ENCODE measurements around the gene PGAM5. TPM values are rescaled to one million over a fixed set of nuclear protein-coding genes. Genes with fewer than 3 reads are reported as not detected.

PGAM5 gene
- total RNA-seq (10 to 100 TPM; 11.0 to 32.4 TPM), polyA plus RNA-seq (10 to 100 TPM; 22.4 to 23.9 TPM)
- long read RNA-seq, donor 1, partial matches to known transcripts, result 0 of 1 reads
- long read RNA-seq, donor 1, other reads (novel, unspliced or antisense), result 0 of 1 reads
- long read RNA-seq, donor 2, partial matches to known transcripts, result 0 of 2 reads
- long read RNA-seq, donor 2, other reads (novel, unspliced or antisense), result 0 of 2 reads
- long read RNA-seq, donor 3, partial matches to known transcripts, result 0 of 1 reads
- long read RNA-seq, donor 3, other reads (novel, unspliced or antisense), result 0 of 1 reads
- long read RNA-seq, donor 4, partial matches to known transcripts, result 0 of 2 reads
- long read RNA-seq, donor 4, other reads (novel, unspliced or antisense), result 0 of 2 reads
- long read RNA-seq, donor 5, partial matches to known transcripts, result 0 of 1 reads
- long read RNA-seq, donor 5, other reads (novel, unspliced or antisense), result 0 of 1 reads

- Histone ChIP-seq H3K27me3 (ENCODE audit: control insufficient read depth in 3 of 3, insufficient read depth in 3 of 3, low read length in 2 of 3) (no peaks in the 10 kb centered on the region), H3K9ac (ENCODE audit: insufficient read depth in 1 of 2, low read length in 2 of 2) (peak within 1 kb of the TSS in 1 of 2 donors; percentile 63), H3K4me1 (ENCODE audit: control insufficient read depth in 5 of 5, insufficient read depth in 5 of 5, low read length in 5 of 5) (peaks cover 0 to 14% (median 0%) of the 10 kb centered on the region in 5 donors), H3K27ac (ENCODE audit: low read depth in 1 of 2, low read length in 1 of 2) (peak within 1 kb of the TSS; percentile 50 to 73), H3K4me3 (peak within 1 kb of the TSS; percentile 93), H3K36me3 (ENCODE audit: control insufficient read depth in 4 of 4, insufficient read depth in 4 of 4, low read length in 4 of 4) (peaks cover 0 to 9% (median 6%) of the 10 kb centered on the region in 4 donors), H3K9me3 (ENCODE audit: control insufficient read depth in 4 of 4, insufficient read depth in 3 of 4, low read length in 3 of 4) (peaks cover 0 to 4% (median 0%) of the 10 kb centered on the region in 4 donors)
- ATAC-seq (ENCODE audit: insufficient read depth, low FRiP score), result peak; percentile 95
- 0% methylated on average over 78 to 94 of the region's 94 CpGs for WGBS, 2 donors
- TF ChIP-seq, protein P1, sequence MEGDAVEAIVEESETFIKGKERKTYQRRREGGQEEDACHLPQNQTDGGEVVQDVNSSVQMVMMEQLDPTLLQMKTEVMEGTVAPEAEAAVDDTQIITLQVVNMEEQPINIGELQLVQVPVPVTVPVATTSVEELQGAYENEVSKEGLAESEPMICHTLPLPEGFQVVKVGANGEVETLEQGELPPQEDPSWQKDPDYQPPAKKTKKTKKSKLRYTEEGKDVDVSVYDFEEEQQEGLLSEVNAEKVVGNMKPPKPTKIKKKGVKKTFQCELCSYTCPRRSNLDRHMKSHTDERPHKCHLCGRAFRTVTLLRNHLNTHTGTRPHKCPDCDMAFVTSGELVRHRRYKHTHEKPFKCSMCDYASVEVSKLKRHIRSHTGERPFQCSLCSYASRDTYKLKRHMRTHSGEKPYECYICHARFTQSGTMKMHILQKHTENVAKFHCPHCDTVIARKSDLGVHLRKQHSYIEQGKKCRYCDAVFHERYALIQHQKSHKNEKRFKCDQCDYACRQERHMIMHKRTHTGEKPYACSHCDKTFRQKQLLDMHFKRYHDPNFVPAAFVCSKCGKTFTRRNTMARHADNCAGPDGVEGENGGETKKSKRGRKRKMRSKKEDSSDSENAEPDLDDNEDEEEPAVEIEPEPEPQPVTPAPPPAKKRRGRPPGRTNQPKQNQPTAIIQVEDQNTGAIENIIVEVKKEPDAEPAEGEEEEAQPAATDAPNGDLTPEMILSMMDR (IDR thresholded peaks at IDR 0.05; ENCODE audit: control extremely low read depth, extremely low read depth), result no peak
- DNase-seq, result peak; percentile 82 to 88 (median 82)
Measured at GRCh38 chr12:132710405-132711079, at the start of gene PGAM5. Gene PGAM5, plus strand, starts transcription at chr12:132710842. Its CDS starts 35 bp downstream, at chr12:132710877.

GRCh38 chr12:132660996-132661395 is 49.6 kb upstream of the PGAM5 start:
- Histone ChIP-seq H3K36me3 (ENCODE audit: control insufficient read depth in 4 of 4, insufficient read depth in 4 of 4, low read length in 4 of 4) (peaks cover 17 to 70% (median 65%) of the 10 kb centered on the region in 4 donors), H3K4me3 (no peak overlapping the region), H3K27me3 (ENCODE audit: control insufficient read depth in 3 of 3, insufficient read depth in 3 of 3, low read length in 2 of 3) (no peaks in the 10 kb centered on the region), H3K9ac (ENCODE audit: insufficient read depth in 1 of 2, low read length in 2 of 2) (no peak overlapping the region), H3K9me3 (ENCODE audit: control insufficient read depth in 4 of 4, insufficient read depth in 3 of 4, low read length in 3 of 4) (no peaks in the 10 kb centered on the region), H3K4me1 (ENCODE audit: control insufficient read depth in 5 of 5, insufficient read depth in 5 of 5, low read length in 5 of 5) (no peaks in the 10 kb centered on the region), H3K27ac (ENCODE audit: low read depth in 1 of 2, low read length in 1 of 2) (no peak overlapping the region)
- no peak for DNase-seq
- no peak for ATAC-seq (ENCODE audit: insufficient read depth, low FRiP score)
- 66 to 84% methylated on average over 11 of the region's 11 CpGs for WGBS, 2 donors
- TF ChIP-seq, protein P1 (IDR thresholded peaks at IDR 0.05; ENCODE audit: control extremely low read depth, extremely low read depth), result no peak

DNA sequence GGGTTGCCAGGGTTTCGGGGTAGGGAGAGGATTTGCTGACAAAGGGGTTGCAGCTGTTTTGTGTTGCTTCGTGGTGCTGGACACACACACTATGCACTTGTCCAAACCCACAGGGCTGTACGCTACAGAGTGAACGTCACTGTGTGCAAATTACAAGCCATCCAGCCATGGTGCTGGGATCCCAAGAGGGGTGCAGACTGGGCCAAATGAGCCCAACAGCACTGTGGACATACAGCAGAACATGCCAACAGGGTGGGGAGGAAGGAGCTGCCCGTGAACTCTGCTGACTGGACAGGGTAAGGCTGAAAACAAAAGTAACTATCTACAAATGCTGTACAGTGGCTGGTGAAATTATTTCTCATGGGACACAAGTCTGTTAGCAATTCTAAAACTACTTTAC is 48.7 kb upstream of the PGAM5 start:
- ATAC-seq (ENCODE audit: insufficient read depth, low FRiP score) (no peak), DNase-seq (no peak)
- Histone ChIP-seq H3K9me3 (ENCODE audit: control insufficient read depth in 4 of 4, insufficient read depth in 3 of 4, low read length in 3 of 4) (no peaks in the 10 kb centered on the region), H3K27me3 (ENCODE audit: control insufficient read depth in 3 of 3, insufficient read depth in 3 of 3, low read length in 2 of 3) (no peaks in the 10 kb centered on the region), H3K27ac (ENCODE audit: low read depth in 1 of 2, low read length in 1 of 2) (no peak overlapping the region), H3K9ac (ENCODE audit: insufficient read depth in 1 of 2, low read length in 2 of 2) (no peak overlapping the region), H3K36me3 (ENCODE audit: control insufficient read depth in 4 of 4, insufficient read depth in 4 of 4, low read length in 4 of 4) (peaks cover 12 to 74% (median 69%) of the 10 kb centered on the region in 4 donors), H3K4me3 (no peak overlapping the region), H3K4me1 (ENCODE audit: control insufficient read depth in 5 of 5, insufficient read depth in 5 of 5, low read length in 5 of 5) (no peaks in the 10 kb centered on the region)
- 43 to 77% methylated on average over 5 of the region's 5 CpGs for WGBS, 2 donors
- TF ChIP-seq, protein P1 (IDR thresholded peaks at IDR 0.05; ENCODE audit: control extremely low read depth, extremely low read depth), result no peak
